Ascending aorta (tissue), 2 donors: Measurements from ENCODE around the gene GJA3. TPM values are rescaled to one million over a fixed set of nuclear protein-coding genes. Genes with fewer than 3 reads are reported as not detected.

Experiments
- DNase-seq, 2 donors: peaks; one replicate each; pipeline ENCODE4 v3.0.0-alpha.2; 2019; ENCODE audit warnings: low spot score in 2 of 2
- H3K27ac ChIP-seq, 2 donors: fragments of 200-600 bp; sonication (generic); one replicate each; pipeline ENCODE4 v1.5.1; 2016 to 2017; ENCODE audit warnings: mild to moderate bottlenecking in 1 of 2
- H3K27me3 ChIP-seq: fragments of 200-600 bp; sonication (generic); one replicate; pipeline ENCODE4 v1.5.1; 2017
- H3K36me3 ChIP-seq, 2 donors: fragments of 200-600 bp; sonication (generic); one replicate each; pipeline ENCODE4 v1.5.1; 2016
- H3K4me1 ChIP-seq, 2 donors: fragments of 200-600 bp; sonication (generic); one replicate each; pipeline ENCODE4 v1.5.1; 2016 to 2017; ENCODE audit warnings: mild to moderate bottlenecking in 1 of 2
- H3K4me3 ChIP-seq, 2 donors: fragments of 200-600 bp; sonication (generic); one replicate each; pipeline ENCODE4 v1.5.1; 2016 to 2017; ENCODE audit warnings: mild to moderate bottlenecking in 1 of 2
- H3K9me3 ChIP-seq, 2 donors: fragments of 200-600 bp; sonication (generic); one replicate each; pipeline ENCODE4 v1.5.1; 2016
- intact Hi-C: fragments of 100-400 bp; cut with DNase I; formaldehyde crosslinking; loops from one replicate; pipeline ENCODE4 v1.15.1; 2023
- total RNA-seq: library from RNA; depleted of rRNA; stranded (reverse); fragments of >200 nt; gene quantifications from one replicate; pipeline ENCODE4 v1.1.0, GENCODE V29; 2016
- TF ChIP-seq, protein P1 (sequence below), 3 experiments: fragments of 200-600 bp in 2 of 3; fragments of 450-650 bp in 1 of 3; sonication (generic) in 2 of 3; IDR thresholded peaks; one replicate each; pipeline ENCODE4 v1.5.1; 2016 to 2019; ENCODE audit warnings: antibody characterized with exemption in 3 of 3, mild to moderate bottlenecking in 1 of 3, moderate library complexity in 1 of 3

Gene GJA3
- total RNA-seq, 1 donor from 2014 or later: not detected

DNA sequence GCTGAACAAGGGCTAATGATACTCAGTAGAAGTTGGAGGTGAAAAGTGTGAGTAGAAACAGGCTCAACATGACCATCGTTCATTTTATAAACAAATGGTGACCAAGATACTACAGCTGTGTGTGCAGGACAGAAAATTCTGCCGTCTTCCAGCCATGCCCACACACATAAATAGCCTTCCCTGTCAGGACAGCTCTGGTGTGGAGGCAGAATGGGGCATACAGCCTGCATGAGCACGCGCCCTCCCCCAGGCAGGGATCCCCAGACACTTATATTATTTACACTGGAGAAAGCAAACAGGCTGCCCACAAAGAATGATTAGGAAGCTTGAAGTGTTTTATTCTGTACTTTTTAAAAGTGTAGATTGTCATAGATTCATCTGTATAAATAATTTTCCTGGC is 20.4 kb downstream of the GJA3 start:
- peaks cover 9% of the 10 kb centered on the region for H3K27me3 ChIP-seq
- no peaks in the 10 kb centered on the region for H3K4me1 ChIP-seq
- no peaks in the 10 kb centered on the region for H3K36me3 ChIP-seq
- intact Hi-C loops: no loop called here
- H3K4me3 ChIP-seq: no peak overlapping the region
- no peak overlapping the region for H3K27ac ChIP-seq
- DNase-seq: no peak
- TF ChIP-seq, protein P1, sequence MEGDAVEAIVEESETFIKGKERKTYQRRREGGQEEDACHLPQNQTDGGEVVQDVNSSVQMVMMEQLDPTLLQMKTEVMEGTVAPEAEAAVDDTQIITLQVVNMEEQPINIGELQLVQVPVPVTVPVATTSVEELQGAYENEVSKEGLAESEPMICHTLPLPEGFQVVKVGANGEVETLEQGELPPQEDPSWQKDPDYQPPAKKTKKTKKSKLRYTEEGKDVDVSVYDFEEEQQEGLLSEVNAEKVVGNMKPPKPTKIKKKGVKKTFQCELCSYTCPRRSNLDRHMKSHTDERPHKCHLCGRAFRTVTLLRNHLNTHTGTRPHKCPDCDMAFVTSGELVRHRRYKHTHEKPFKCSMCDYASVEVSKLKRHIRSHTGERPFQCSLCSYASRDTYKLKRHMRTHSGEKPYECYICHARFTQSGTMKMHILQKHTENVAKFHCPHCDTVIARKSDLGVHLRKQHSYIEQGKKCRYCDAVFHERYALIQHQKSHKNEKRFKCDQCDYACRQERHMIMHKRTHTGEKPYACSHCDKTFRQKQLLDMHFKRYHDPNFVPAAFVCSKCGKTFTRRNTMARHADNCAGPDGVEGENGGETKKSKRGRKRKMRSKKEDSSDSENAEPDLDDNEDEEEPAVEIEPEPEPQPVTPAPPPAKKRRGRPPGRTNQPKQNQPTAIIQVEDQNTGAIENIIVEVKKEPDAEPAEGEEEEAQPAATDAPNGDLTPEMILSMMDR (IDR thresholded peaks at IDR 0.05): no peak
- no peaks in the 10 kb centered on the region for H3K9me3 ChIP-seq

DNA sequence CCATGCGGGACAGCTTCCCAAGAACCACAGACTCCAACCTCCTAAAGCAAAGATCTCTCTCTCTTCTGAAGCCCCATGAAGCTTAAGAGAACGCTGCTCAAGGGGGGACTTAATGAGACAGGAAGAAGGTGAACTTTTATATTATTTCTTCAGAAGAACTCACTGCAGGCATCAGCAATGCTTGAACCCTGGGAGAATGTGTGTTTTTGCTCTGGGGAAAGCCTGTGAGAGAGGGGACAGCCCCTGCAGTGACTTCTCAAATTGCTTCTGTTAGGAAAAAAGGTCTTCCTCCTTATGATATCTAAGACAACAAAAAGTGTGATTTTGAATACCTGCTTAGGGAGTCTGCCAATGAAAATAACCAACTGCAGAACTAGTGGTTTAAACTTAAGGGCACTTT is 23.0 kb downstream of the GJA3 start:
- Histone ChIP-seq H3K27ac (no peak overlapping the region), H3K9me3 (no peaks in the 10 kb centered on the region), H3K4me3 (no peak overlapping the region), H3K27me3 (peaks cover 9% of the 10 kb centered on the region), H3K4me1 (no peaks in the 10 kb centered on the region), H3K36me3 (no peaks in the 10 kb centered on the region)
- DNase-seq: no peak
- intact Hi-C loops: no loop called here
- TF ChIP-seq, protein P1 (IDR thresholded peaks at IDR 0.05): no peak

DNA sequence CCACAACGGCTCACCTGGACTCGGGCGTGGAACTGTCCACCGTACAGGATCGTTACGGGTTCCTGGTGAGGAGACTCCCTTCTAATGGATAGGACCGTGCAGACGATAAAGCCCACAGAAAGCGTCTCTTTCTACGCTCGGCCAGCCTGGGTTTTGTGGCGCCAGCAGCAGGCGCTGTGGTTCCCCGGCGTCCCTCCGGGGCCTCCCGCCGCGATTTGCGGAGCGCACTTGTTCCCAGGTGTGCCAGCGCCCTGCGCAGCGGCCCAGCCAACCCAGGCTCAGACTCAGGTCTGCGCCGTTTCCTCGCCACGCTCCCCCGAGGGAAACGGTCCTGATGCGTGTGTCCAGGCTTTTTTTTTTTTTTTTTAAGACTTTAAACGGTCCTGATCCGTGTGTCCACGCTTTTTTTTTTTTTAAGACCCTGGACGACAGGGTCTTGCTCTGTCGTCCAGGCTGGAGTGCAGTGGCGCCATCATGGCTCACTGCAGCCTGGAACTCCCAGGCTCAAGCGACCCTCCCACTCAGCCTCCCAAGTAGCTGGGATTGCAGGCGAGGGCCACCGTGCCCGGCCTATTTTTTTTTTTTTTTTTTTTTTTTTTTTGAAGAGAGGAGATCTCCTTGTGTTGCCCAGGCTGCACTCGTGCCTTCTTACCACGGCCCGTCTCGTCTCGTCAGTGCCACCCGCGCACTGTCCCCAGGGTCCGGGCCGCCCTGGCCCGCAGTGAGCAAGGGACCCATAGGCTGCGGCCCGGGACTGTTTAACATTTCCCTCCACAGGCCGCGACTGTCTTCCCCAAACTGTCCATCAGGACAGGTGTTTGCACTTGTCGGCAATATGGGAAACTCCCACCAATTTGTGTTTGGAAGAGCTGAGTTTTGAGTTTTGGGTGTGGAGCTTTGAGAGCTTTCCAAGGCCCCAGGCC is 23.8 kb downstream of the GJA3 start:
- H3K9me3 ChIP-seq: no peaks in the 10 kb centered on the region
- TF ChIP-seq, protein P1 (IDR thresholded peaks at IDR 0.05): peak in 1 of 3 experiments; percentile 19
- intact Hi-C loops: no loop called here
- H3K36me3 ChIP-seq: no peaks in the 10 kb centered on the region
- DNase-seq: no peak
- no peak overlapping the region for H3K4me3 ChIP-seq
- no peak overlapping the region for H3K27ac ChIP-seq
- H3K27me3 ChIP-seq: peaks cover 9% of the 10 kb centered on the region
- H3K4me1 ChIP-seq: no peaks in the 10 kb centered on the region

DNA sequence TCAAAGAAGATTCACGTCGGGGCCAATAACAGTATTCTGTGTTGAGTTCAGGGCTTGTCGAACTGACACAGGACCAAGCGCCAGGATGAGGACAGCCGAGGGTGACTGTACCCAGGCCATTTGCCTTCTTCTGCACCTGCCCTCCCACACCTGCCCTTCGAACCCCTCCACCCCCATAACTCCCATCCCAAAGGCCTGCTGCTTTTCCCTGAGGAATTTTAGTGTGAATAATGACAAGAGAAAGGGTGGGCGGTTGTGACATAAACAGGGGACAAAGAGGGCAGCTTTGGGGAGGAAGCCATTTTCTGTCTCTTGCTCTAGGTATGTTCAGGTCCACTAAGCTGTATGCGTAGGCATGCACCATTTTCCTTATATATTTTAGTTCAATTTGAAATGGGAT is 26.1 kb downstream of the GJA3 start:
- no peaks in the 10 kb centered on the region for H3K36me3 ChIP-seq
- no peaks in the 10 kb centered on the region for H3K4me1 ChIP-seq
- DNase-seq: no peak
- H3K27ac ChIP-seq: no peak overlapping the region
- H3K27me3 ChIP-seq: peaks cover 9% of the 10 kb centered on the region
- no peak overlapping the region for H3K4me3 ChIP-seq
- no peaks in the 10 kb centered on the region for H3K9me3 ChIP-seq
- TF ChIP-seq, protein P1 (IDR thresholded peaks at IDR 0.05): no peak
- intact Hi-C loops: no loop called here

DNA sequence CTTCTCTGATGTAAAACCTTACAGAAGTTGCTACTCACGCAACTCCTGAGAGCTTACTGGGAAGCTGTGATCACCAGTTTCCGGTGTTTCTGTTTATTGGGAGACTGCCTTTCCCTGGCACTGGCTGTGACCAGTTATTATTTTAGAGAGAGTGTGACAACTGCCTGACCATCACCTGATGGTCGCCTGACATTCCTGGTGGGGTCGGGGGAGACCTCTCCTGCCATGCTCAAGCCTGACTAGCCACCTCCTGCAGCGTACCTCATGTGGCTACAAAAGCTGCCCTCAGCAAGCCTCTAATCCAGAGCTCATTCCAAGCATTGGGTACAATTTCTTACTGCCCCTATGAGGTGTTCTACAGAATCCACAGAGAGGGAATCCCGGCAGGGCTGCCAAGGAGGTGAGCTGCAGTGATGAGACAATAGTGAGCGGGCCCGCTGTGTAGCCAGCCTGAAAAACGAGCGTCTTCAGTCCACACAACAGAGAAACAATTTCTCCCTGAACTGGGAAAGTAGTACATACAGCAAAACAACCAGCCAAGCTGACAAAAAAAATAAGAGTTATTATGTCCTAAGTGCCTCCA is 28.7 kb downstream of the GJA3 start:
- H3K36me3 ChIP-seq: no peaks in the 10 kb centered on the region
- H3K9me3 ChIP-seq: no peaks in the 10 kb centered on the region
- intact Hi-C loops: no loop called here
- peaks cover 5% of the 10 kb centered on the region for H3K27me3 ChIP-seq
- H3K4me1 ChIP-seq: peaks cover 0 to 10% of the 10 kb centered on the region in 2 donors
- DNase-seq: no peak
- H3K4me3 ChIP-seq: no peak overlapping the region
- no peak overlapping the region for H3K27ac ChIP-seq
- TF ChIP-seq, protein P1 (IDR thresholded peaks at IDR 0.05): no peak
